DMS79 (cell line): ENCODE results near the gene SLC35E3.
"Not testable (repeated sequence)": the region's sequence is repeated elsewhere in the genome, so short reads cannot be mapped to it uniquely, and the experiment has no call there.

ENCODE experiments used
- DNase-seq: peaks from one replicate; lab custom pipeline; 2025; lab: John Stamatoyannopoulos, UW

SLC35E3 gene

GRCh38 chr12:68796399-68796798 is 50.4 kb downstream of the SLC35E3 start:
- no peak for DNase-seq

GRCh38 chr12:68798882-68799234 is 52.9 kb downstream of the SLC35E3 start:
- DNase-seq, result no peak

GRCh38 chr12:68800294-68800693 is 54.3 kb downstream of the SLC35E3 start:
- DNase-seq, result no peak

- DNase-seq, result not testable (repeated sequence)
Measured at GRCh38 chr12:68801124-68801523, 55.1 kb downstream of the SLC35E3 start.

GRCh38 chr12:68802372-68802745 is 56.4 kb downstream of the SLC35E3 start:
- not testable (repeated sequence) for DNase-seq

GRCh38 chr12:68802911-68803651 is 57.1 kb downstream of the SLC35E3 start:
- not testable (repeated sequence) for DNase-seq

GRCh38 chr12:68803948-68804656 is 58.1 kb downstream of the SLC35E3 start:
- DNase-seq, result no peak

- no peak for DNase-seq
Measured at GRCh38 chr12:68804657-68805591, 58.9 kb downstream of the SLC35E3 start.

GRCh38 chr12:68805592-68806120 is 59.7 kb downstream of the SLC35E3 start:
- DNase-seq, result no peak

- DNase-seq, result no peak
Measured at GRCh38 chr12:68806488-68807237, 60.7 kb downstream of the SLC35E3 start.

GRCh38 chr12:68807274-68807575 is 61.2 kb downstream of the SLC35E3 start:
- DNase-seq, result not testable (repeated sequence)

- DNase-seq, result peak; percentile 73
Measured at GRCh38 chr12:68807576-68808387, 61.8 kb downstream of the SLC35E3 start, which contains the start of gene MDM2. TSS of gene MDM2 (plus strand) at chr12:68808177. CDS start at chr12:68808478, 301 bp downstream.

- peak; percentile 84 for DNase-seq
Measured at GRCh38 chr12:68808388-68809189, 62.6 kb downstream of the SLC35E3 start.

- DNase-seq, result no peak
Measured at GRCh38 chr12:68809190-68810026, 63.4 kb downstream of the SLC35E3 start.

- not testable (repeated sequence) for DNase-seq
Measured at GRCh38 chr12:68810027-68810389, 64.0 kb downstream of the SLC35E3 start.

- not testable (repeated sequence) for DNase-seq
Measured at GRCh38 chr12:68811573-68811972, 65.6 kb downstream of the SLC35E3 start.

- DNase-seq, result no peak
Measured at GRCh38 chr12:68812553-68813241, 66.7 kb downstream of the SLC35E3 start.

GRCh38 chr12:68813242-68813593 is 67.2 kb downstream of the SLC35E3 start:
- DNase-seq, result no peak
